Spleen (tissue), 7 donors: ENCODE measurements around the gene RTTN.

Source experiments
- CTCF ChIP-seq, 11 experiments: fragments of 200-600 bp in 7 of 11; fragments of 450-650 bp in 4 of 11; sonication (generic) in 4 of 11; IDR thresholded peaks in 8 of 11; conservative IDR thresholded peaks in 3 of 11; 1 replicate in 7 of 11; 2 replicates in 4 of 11; pipeline versions ENCODE4 v1.4.0 to v1.8.0; 2016 to 2021; ENCODE audit warnings: antibody characterized with exemption in 11 of 11, inconsistent platforms in 4 of 11, mild to moderate bottlenecking in 1 of 11
- POLR2A ChIP-seq, 3 donors: fragments of 450-650 bp; IDR thresholded peaks; one replicate each; pipeline ENCODE4 v1.5.1; 2017; ENCODE audit warnings: antibody characterized with exemption in 3 of 3, mild to moderate bottlenecking in 1 of 3
- donor health status: DM: no; HTN: no; CAD: no; lungs with moderate emphysema.
- donor health status: DM: no; HTN: no; CAD: no.
- donor health status: DM: no; HTN: no; CAD: no.

DNA sequence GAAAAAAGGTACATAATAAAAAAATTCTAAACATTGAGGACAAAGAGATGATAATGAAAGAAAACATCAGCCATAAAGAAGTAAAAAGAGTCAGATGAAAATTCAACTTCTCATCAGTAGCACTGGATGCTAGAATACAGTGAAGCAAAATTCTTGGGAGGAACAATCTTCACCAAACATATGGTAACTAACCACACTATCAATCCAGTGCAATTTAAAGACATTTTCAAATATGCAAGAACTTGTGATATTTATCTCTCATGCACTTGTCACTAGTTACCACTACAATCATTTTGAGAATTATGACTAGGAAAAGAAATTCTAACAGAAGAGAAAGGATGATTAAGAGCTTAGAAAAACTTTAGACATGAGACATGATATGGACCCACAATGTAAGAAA is 127.4 kb downstream of the RTTN start:
- no peak for TF ChIP-seq CTCF (IDR thresholded peaks at IDR 0.05 in 8 of 11, conservative IDR thresholded peaks at IDR 0.05 in 3 of 11)
- no peak for TF ChIP-seq POLR2A (IDR thresholded peaks at IDR 0.05)
